ENCODE results near the gene WWOX. TPM values are rescaled to one million over a fixed set of nuclear protein-coding genes. Genes with fewer than 3 reads are reported as not detected.

WWOX gene
- total and polyA plus RNA-seq, 2 of the 4 experiments (the other 2 are of a cell fraction), result 2.7 to 5.4 TPM

- no peak overlapping the region for H3K14ac ChIP-seq (replicated peaks; ENCODE audit: low read depth, low read length)
- H4K91ac ChIP-seq (ENCODE audit: insufficient read depth, low read depth, low read length), result no peak overlapping the region
- no TSS peak for BruUV-seq (replicated peaks)
- H3K79me1 ChIP-seq (ENCODE audit: low read depth in 1 of 2, low read length in 2 of 2), result no peaks in the 10 kb centered on the region
- H3K4me2 ChIP-seq (ENCODE audit: low read depth, low read length), result no peak overlapping the region
- H4K8ac ChIP-seq (ENCODE audit: low read depth in 2 of 2, low read length in 2 of 2), result no peak overlapping the region
- no peak overlapping the region for H3K56ac ChIP-seq (ENCODE audit: extremely low read depth, insufficient read depth, low read length)
- no peak overlapping the region for H3K23ac ChIP-seq (ENCODE audit: low read depth, low read length)
- no peak overlapping the region for H2AK9ac ChIP-seq (replicated peaks; ENCODE audit: low read depth, low read length, poor library complexity)
- ATAC-seq (ENCODE audit: low read depth), result no peak
- WGBS, 2 experiments (ENCODE audit: extremely low coverage in 2 of 2, insufficient read length in 1 of 2), result no CpG with 5 or more reads among the region's 3 CpGs
- CTCF ChIA-PET, result no interaction called here
- H3K4me3 ChIP-seq (ENCODE audit: insufficient read depth, low read depth, low read length), result no peak overlapping the region
- peaks cover 17% of the 10 kb centered on the region for H3K9me3 ChIP-seq (ENCODE audit: control insufficient read depth, insufficient read depth, low read length)
- H2AFZ ChIP-seq (replicated peaks; ENCODE audit: low read length, poor library complexity), result no peak overlapping the region
- no peak overlapping the region for H2BK5ac ChIP-seq (ENCODE audit: low read depth, low read length, poor library complexity, severe bottlenecking)
- H3K27me3 ChIP-seq (ENCODE audit: control insufficient read depth, insufficient read depth, low read length), result no peaks in the 10 kb centered on the region
- H3K9me1 ChIP-seq (ENCODE audit: insufficient read depth, low read length), result no peaks in the 10 kb centered on the region
- POLR2A ChIA-PET (ENCODE audit: unreplicated experiment), result no interaction called here
- H4K20me1 ChIP-seq (ENCODE audit: insufficient read depth, low read length), result no peaks in the 10 kb centered on the region
- no peaks in the 10 kb centered on the region for H3K4me1 ChIP-seq (ENCODE audit: control insufficient read depth, insufficient read depth, low read length)
- H3K4ac ChIP-seq (ENCODE audit: low read depth, low read length), result no peak overlapping the region
- H4K5ac ChIP-seq (ENCODE audit: low read depth, low read length), result no peak overlapping the region
- DNase-seq, result no peak
- no peak overlapping the region for H3K9ac ChIP-seq (ENCODE audit: low read depth, low read length)
- no peak overlapping the region for H2BK15ac ChIP-seq (ENCODE audit: low read depth, low read length)
- TF ChIP-seq MAFK (IDR thresholded peaks at IDR 0.05; ENCODE audit: low read depth, low read length), result no peak
- in situ Hi-C loops (cut with MboI; ENCODE audit: low sequenced_read_pairs), result no loop called here
- dilution Hi-C loops (cut with HindIII; ENCODE audit: low sequenced_read_pairs, unreplicated experiment), result no loop called here
- H2BK20ac ChIP-seq (ENCODE audit: low read depth, low read length), result no peak overlapping the region
- H3K18ac ChIP-seq (ENCODE audit: low read depth, low read length), result no peak overlapping the region
- no peak overlapping the region for H2BK120ac ChIP-seq (ENCODE audit: low read depth, low read length)
- no peak overlapping the region for H3K27ac ChIP-seq (ENCODE audit: insufficient read depth, low read length)
- intact Hi-C loops (cut with micrococcal nuclease), result no loop called here
- H3K36me3 ChIP-seq (ENCODE audit: control insufficient read depth, insufficient read depth, low read length), result no peaks in the 10 kb centered on the region
- H2AK5ac ChIP-seq (ENCODE audit: low read depth, low read length), result no peak overlapping the region
Measured at GRCh38 chr16:78969721-78970120, 870.3 kb downstream of the WWOX start.
